Measurements from ENCODE around the gene LRRC45.
"Not testable (repeated sequence)": the region's sequence is repeated elsewhere in the genome, so short reads cannot be mapped to it uniquely, and the experiment has no call there.

The LRRC45 gene

DNA sequence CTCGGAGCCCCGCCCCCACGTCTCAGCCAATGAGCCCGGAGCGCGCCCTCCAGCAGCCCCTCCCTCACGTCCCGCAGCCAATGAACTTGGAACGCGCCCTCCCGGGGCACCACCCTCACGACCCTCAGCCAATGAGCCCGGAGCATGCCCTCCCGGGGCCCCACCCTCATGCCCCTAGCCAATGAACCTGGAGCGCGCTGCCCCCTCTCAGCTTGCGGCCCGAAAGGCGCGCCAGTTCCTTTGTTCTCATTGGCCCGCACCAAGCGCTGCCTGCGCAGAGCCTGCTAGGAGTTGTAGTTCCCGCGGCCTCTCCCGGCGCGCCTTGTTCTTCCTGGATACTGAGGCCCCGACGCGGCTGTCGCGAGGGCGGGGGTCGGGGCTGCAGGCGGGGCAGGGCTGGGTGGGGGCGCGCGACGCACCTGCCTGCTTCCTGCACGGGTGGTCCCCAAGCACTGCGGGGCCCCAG, at the start of gene LRRC45:
Gene LRRC45 (plus strand): TSS at position 325 of the 466 bp plus-strand sequence. CDS start 339 bp downstream, outside the sequence.
- DNase-seq (ENCODE audit: low read depth in 1 of 2, low spot score in 1 of 2) = peak; percentile 98 to 99

DNA sequence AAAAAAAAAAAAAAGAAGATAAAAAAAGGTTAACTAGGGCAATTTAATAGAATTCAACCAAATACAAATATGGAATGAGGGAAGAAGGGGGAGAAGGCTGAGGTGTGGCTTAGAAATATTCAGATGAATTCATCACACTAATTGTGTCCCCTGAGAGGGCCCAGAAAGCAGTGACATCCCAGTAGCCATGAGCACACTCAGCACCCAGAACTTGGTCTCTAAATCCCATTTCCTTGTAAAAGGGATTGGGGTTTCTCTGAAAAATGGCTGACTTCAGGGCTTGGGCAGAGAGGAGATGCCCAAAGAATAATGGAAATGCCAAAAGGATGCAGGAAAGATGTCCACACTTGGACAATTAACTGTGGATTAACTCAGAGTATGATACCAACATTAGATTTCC, 49.7 kb upstream of the LRRC45 start:
- DNase-seq (ENCODE audit: low read depth in 1 of 2, low spot score in 1 of 2) = no peak

DNA sequence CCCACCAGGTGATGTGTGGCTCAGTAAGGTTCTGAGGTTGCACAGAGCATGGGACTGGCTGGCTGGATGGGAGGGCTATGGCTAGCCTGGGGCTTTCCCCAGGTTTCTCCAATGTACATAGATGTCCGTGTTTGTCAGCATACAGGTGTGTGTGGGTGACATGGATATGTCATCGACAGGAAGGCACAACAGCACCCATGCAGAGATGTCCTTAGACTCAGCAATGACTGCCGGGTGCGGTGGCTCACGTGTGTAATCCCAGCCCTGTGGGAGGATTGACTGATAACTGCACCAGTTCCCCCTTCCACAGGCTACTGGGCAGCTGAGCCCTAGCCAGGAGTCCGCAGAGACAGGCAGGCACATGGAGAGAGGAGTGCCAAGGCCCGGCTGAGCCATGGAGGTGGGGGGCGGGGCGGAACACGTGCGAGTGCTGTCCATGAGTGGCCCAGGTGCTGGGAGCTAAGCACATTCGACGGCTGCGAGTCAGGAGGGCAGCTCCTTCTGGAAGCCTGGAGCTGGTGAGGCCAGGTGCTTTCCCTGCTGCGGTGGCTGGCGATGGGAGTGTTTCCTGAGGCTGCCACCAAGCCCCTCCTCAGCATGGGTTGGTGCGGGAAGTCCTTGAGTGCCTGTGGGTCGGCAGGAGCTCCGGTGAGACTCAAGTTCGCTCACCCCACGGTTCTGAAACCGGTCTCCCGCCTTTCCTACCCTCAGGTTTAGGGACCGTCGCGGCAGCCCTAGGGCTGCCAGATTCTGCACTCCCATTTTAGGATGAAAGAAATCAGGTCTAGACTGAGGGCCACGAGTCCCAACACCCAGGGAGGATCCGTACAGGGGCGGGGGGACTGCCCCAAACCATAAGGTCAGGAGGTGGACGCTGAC, 46.5 kb upstream of the LRRC45 start:
- peak in 1 of 2 donors; percentile 30 for DNase-seq (ENCODE audit: low read depth in 1 of 2, low spot score in 1 of 2)

DNA sequence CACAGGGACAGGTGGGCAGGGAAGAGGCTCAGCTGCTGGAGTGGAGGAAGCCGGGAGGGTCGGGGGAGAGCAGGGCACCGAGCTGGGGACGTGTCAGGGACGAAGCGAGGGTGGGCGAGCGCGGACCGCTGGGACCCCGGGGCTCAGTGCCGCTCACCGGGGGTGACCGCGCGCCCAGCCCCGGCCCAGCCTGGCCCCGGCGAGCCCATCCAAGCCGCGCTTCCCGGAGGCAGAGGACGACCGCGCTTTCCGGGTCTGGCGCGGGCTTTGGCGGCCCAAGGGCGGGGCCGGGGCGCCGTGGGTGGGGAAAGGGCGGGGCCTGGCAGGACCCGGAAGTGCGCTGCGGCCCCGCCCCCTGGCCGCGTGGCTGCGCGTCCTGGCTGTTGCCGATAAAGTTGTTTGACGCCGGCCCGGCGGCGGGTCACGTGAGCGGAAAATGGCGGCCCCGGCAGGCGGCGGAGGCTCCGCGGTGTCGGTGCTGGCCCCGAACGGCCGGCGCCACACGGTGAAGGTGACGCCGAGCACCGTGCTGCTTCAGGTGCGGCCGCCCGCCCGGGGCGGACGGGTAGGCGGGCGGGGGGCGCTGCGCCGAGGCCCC, 45.8 kb upstream of the LRRC45 start, which contains the start of gene ASPSCR1:
Gene ASPSCR1 (plus strand): TSS at position 419 of the 598 bp plus-strand sequence. CDS start 18 bp downstream, at position 437.
- peak; percentile 86 for DNase-seq (ENCODE audit: low read depth in 1 of 2, low spot score in 1 of 2)

DNA sequence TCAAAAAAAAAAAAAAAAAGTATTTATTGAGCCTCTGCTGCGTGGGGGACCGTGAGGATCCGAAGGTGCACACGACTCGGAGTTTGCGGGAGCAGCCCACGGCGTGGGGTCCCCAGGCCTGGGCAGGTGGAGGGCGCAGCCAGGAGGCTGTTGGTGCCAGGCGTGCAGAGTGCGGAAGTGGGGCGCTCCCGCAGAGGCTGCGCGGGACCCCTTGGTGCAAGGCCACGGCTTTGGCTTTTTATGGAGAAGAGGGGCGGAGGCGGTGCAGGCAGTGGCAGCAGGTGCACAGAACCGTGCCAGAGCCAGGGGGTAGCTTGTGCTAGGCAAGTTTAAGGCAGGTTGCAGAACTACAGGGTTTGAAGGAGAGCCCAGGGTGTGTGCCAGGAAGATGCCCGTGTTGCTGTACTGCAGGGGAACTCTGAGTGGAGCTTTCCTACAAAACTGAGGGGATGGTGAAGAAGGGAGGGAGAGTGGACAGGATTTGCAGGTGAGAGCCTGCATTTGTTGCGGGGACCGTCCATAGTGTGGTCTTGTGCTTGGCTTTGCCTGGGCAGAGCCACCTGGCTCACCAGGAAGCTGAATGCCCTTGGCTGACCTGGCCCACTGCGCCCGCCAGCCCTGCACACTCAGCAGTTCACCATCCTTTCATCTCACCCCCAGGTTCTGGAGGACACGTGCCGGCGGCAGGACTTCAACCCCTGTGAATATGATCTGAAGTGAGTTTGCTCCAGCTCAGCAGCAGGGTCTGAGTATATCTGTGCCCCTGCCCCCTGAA, 44.4 kb upstream of the LRRC45 start:
- DNase-seq (ENCODE audit: low read depth in 1 of 2, low spot score in 1 of 2) = no peak

DNA sequence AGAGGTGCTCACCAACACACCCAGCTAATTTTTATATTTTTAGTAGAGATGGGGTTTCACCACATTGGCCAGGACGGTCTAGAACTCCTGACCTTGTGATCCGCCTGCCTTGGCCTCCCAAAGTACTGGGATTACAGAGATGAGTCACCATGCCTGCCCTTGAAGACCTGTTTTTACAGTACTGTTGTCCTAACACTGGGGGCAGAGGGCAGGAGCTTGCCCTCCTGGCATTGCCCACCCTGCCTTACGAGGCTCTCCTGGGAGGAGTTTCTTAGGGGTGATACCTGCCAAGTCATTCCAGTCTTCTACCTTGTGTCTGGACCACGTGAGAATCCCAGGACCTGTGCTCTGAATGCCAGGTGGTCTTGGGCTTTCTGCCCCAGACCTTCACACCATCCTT, 43.0 kb upstream of the LRRC45 start:
- no peak for DNase-seq (ENCODE audit: low read depth in 1 of 2, low spot score in 1 of 2)

DNA sequence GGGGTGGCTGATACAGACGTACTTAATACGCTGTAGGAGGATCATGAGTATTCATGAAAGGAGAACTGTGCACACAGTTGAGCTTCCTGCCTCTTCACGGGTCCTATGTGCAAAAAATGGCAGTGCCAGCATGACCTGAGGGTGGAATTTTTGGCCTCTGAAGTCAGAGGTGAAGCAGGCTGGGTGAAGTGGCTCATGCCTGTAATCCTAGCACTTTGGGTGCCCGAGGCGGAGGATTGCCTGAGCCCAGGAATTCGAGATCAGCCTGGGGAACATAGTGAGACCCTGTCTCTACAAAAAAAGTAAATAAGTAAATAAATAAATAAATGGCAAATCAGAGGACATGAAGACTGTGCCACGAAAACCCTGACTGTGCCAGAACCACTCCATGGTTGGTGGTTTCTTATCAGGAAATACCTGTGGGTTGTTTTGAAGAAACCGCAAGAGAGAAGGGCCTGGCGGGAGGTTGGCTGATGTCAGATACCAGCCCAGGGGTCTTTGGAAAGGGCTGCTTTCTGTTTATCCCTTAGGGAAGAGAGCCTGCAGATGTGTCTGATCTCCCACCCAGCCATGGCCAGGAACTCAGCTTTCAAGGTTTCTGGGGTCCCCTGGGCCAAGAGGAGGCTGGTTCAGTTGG, 42.3 kb upstream of the LRRC45 start:
- DNase-seq (ENCODE audit: low read depth in 1 of 2, low spot score in 1 of 2) = no peak

DNA sequence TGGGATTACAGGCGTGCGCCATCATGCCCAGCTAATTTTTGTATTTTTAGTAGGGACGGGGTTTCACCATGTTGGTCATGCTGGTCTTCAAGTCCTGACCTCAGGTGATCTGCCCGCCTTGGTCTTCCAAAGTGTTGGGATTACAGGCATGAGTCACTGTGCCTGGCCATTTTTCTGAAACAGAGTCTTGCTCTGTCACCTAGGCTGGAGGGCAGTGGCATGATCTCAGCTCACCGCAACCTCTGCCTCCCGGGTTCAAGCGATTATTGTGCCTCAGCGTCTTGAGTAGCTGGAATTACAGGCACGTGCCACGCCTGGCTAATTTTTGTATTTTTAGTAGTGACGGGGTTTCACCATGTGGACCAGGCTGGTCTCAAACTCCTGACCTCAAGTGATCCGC, 41.6 kb upstream of the LRRC45 start:
- not testable (repeated sequence) for DNase-seq (ENCODE audit: low read depth in 1 of 2, low spot score in 1 of 2)

DNA sequence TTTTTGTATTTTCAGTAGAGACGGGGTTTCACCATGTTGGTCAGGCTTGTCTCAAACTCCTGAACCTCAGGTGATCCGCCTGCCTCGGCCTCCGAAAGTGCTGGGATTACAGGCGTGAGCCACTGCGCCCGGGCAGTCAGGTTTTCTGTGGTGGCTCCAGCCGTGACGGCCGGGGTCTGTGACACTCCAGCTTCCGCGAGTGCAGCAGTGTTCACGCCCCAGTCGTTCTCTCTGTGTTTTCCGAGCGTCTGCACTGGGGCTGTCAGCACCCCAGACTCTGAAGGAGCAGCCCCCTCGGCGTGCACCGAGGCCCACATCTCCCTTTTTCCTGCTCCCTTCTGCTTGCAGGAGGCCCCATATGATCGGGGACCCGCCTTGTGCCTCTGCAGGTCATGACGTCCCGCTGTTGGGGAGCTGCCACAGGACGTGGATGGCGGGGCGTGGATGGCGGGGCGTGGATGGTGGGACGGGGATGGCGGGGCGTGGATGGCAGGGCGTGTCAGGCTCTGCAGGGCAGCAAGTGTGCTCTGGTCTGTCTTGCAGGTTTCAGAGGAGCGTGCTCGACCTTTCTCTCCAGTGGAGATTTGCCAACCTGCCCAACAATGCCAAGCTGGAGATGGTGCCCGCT, 40.0 kb upstream of the LRRC45 start:
- no peak for DNase-seq (ENCODE audit: low read depth in 1 of 2, low spot score in 1 of 2)

DNA sequence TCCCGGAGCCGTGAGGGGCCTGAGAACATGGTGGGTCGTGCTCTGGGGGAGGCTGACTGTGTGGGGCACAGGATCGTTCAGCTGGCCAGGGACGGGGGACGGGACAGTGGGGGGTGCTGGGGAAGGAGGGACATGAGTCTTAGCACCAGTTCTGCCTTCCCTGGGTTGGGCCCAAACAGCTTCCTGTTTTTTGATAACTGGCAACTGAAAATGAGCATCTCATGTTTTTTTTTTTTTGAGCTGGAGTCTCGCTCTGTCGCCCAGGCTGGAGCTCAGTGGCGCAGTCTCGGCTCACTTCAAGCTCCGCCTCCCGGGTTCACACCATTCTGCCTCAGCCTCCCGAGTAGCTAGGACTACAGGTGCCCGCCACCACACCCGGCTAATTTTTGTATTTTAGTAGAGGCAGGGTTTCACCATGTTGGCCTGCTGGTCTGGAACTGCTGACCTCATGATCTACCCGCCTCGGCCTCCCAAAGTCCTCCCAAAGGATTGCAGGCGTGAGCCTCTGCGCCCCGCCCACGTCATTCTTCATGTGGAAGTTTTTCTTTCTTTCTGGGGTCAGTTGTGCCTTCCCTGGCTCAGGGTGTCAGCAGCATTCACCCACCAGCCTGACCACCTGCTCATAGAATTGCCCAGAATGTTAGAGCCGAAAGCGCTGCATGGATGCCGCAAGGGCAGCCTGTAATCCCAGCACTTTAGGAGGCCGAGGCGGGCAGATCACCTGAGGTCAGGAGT, 39.3 kb upstream of the LRRC45 start:
- DNase-seq (ENCODE audit: low read depth in 1 of 2, low spot score in 1 of 2) = no peak

DNA sequence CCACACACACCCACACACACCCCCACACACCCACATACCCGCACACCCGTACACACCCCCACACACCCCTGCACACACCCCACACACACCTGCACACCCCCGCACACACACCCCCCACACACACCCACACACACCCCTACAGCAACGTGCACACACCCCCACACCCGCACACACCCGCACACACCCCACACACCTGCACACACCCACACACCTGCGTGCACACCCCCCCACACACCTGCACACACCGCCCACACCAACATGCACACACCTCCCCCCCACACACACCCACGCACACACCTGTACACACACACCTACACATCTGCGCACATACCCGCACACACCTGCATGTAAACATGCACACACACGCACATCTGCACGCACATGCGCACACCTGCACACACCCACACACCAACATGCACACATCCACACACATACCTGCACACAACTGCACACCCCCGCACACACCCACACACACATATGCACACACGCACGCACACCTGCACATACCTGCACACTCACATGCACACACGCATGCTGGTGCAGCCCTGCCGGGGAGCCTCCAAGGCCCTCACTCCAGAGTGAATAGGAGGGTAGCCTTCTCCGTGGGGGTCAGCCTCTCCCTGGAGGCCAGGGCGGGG, 38.2 kb upstream of the LRRC45 start:
- DNase-seq (ENCODE audit: low read depth in 1 of 2, low spot score in 1 of 2) = no peak

DNA sequence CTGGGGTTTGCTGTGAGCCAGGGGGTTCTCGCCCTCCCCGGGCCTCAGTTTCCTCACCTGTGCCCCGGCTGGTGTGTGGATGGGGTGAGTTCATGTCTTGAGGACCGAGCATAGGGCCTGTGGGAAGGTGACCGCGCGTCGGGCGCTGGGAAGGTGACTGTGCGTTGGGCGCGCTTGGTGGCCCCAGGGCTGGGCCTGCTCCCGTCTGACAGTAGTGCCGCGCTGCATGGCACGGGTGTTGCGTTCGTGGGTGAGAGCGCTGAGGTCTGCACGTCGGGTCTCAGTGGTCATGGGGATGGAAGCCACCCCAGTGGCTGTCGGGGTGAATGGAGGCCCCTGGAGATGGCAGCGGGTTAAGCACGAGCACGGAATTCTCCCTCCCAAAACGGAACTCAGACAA, 36.5 kb upstream of the LRRC45 start:
- DNase-seq (ENCODE audit: low read depth in 1 of 2, low spot score in 1 of 2) = no peak

DNA sequence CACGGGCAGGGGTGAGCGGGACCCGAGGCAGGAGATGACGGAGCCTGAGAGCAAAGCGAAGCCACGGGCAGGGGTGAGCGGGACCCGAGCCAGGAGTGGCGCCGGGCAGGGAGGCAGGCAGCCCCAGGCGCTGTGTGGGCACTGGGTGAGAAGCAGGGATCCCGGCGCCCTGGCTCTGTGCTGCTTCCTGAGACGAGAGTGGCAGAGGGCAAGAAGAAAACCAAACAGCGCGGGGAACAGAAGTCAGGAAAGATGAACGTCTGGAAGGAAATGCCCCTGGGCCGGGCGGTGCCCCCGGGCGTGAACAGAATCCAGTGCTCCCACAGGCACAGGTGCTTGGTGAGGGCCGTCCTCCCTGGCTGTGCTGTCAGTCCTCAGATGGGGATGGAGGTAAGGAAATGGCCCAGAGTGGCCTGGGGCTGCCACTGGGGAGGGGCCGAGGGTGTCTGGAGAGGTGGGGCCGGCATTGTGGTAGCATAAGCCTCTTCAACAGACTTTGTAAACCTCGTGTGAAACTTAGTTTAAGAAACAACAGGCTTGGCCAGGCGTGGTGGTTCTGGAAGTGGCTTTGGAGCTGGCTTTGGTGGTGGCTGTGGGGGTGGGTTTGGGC, 35.8 kb upstream of the LRRC45 start:
- DNase-seq (ENCODE audit: low read depth in 1 of 2, low spot score in 1 of 2) = no peak

DNA sequence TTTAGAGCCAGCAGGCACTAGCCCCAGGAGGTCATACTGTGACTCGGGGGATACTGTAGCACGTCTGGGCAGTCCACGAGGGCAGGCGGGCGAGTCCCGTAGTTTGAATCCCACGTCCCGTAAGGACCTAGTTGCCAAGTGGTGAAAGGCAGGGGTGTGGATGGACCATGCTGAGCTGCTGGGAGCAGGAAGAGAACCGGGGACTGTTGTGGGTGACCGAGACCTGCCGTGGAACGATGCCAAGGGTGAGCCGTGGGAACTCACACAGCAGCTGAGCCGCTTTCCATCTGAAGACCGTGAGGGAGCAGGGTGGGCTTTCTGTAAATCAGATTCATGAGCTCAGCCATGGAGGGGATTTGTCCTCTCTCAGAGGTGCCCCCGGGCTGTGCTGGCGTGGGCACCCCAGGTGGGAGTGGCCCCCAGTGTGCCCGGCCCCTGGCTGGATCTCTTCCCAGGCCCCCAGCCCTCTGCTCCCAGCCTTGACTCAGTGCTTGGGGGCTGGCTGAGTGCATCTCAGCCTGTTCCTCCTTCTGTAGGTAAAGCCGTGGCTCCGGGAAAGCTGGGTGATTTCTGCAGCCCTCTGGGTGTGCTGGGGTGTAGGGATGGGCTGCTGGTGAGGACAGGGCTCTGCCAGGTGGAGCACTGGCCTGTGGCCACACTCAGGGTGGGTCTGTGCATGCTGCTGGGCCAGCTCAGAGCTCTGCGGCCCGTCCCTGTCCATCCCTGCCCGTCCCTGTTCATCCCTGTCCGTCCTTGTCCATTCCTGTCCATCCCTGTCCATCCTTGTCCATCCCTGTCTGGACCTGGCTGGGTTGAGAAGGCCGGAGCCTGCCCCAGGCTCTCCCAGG, 32.0 kb upstream of the LRRC45 start:
- no peak for DNase-seq (ENCODE audit: low read depth in 1 of 2, low spot score in 1 of 2)

DNA sequence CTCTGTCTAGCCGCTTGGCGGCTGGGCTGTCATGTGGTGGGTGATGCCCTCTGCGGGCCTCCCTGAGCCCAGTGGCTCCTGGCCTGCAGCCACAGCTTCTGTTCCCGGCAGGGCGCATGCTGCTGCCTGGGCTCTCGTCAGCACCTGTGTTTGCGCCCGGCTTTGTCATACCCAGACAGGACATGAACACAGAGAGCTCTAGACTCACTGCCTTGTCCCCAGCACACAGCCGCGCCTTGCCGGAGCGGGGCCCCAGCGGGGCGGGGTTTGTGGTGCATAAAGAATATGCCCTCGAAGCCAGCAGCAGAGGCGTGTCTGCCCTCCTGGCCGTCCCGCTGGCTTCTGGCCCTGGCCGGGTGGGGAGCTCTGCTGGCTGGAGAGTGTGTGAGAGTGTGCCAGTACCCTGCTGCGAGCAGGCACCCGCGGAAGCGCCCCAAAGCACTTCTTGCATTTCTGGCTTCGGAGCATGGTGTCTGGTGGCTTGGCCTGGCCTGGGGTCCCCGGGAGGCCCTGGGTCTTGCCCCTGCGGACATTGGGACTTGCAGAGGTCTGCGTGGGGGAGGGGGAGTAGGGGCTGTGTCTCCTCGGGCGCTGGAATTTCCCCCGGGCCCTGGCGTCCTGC, 31.3 kb upstream of the LRRC45 start:
- DNase-seq (ENCODE audit: low read depth in 1 of 2, low spot score in 1 of 2) = no peak

DNA sequence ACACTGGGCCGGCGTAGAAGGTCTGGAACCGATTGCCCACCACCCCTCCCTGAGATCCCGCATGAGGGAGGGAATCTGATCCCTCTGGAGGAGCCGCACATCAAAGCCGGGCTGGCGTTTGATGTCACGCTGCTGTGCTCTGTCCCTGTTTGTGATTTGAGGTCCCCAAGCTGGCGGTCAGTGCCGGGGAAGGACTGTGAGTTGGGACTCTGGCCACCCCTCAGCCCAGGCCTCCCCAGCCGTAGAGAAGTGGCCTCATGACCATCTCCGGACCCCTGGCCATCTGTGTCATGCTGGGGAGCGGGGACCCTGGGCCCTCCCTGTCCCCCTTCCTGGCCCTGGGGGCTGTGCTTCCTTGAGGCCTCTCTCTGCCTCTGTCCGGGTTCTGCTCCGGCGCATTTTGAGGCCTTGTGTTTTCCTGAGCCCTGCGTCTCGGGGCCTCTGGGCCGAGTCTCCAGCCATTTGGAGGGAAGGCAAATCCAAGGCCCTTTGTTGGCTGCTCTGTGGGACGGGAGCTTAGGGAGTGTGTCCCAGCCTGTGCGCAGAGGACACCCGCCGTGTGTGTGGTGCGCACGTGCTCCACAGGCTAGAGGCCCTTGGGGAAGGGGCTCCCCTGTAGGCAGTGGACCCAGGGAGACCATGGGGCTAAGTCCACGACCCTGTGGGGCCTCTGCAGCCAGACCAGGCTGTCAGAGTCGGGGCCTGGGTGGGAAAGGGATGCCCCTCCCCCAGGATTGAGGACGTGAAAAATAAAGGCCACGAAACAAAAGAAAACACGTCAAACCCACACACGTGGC, 30.6 kb upstream of the LRRC45 start:
- DNase-seq (ENCODE audit: low read depth in 1 of 2, low spot score in 1 of 2) = no peak
